GM19099 (cell line): Measurements from ENCODE around the gene PILRA.

ENCODE experiments used
- POLR2A ChIP-seq: IDR thresholded peaks from 3 replicates; pipeline ENCODE4 v1.6.1; 2011; ENCODE audit warnings: low read depth; ENCODE audit not compliant: insufficient read length; ENCODE audit errors: extremely low read depth

PILRA gene

DNA sequence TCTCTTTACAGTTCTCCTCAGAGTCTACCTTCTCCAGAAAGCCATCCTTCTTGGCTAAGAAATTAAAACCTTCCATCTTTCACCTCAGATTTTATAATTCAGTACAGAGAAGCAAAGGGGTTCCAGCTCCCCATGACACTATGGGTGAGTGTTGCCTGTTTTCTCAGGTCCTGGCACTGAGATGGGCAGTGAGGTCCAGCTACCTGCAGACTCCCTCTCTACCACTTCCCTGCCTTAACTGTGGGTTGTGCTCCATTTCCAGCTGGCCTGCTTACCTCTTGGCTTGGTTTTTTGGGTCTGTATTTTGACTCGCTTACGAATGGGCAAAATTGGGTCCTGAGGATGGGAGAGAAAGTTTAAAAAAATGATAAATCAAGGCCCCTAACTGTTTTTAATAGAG is 29.0 kb downstream of the PILRA start:
- TF ChIP-seq POLR2A, result no peak

- TF ChIP-seq POLR2A, result no peak
These were observed 33.5 kb downstream of the PILRA start for GRCh38 chr7:100406767-100407166.

GRCh38 chr7:100407285-100408180 is 34.2 kb downstream of the PILRA start:
- TF ChIP-seq POLR2A, result no peak

DNA sequence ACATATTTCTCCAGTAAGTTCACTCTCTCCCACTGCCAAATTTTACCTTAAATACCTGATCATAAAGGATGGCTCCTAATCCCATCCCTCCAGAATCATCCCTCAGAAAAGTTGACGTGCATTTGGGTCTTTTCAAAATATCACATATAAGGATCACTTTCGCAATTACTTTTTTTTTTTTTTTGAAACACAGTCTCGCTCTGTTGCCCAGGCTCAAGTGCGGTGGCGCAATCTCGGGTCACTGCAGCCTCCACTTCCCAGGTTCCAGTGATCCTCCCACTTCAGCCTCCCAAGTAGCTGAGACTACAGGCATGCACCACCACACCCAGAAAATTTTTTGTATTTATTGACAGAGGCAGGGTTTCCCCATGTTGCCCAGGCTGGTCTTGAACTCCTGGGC is 37.8 kb downstream of the PILRA start:
- TF ChIP-seq POLR2A, result no peak

DNA sequence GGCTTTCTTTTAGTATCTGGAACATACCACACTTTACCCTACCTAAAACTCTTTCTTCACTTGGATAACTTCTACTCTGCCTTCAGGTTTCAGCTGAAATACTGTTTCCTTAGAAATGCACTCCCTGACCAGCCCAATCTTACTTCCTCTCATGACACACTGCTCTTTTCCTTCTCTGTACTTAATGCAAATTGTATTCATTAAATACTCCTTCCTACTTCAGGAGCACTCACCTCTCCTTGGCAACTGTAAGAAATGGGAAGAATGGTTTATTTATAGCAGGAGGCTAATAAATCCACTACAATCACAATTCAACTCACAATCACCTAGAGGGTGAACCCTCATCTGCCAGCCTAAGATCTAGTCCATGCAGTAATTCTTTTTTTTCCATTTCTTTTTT is 40.1 kb downstream of the PILRA start:
- TF ChIP-seq POLR2A, result no peak

DNA sequence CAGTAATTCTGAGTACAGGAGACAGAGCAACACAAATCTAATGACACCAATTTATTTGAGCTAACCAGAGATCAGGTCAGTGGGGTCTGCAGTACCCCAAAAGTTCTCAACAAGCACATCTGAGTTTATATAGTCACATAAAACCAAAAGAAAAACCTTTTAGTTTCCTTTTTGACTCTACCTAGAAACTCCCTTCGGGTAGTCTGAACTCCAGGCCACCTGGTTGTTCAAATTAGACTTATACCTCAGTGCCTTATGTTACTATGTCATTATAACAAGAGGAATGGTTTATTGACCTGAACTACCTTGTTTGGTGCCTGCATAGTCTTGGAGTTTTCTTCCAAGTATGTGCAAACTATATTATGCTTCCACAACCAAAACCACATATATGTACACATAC is 40.6 kb downstream of the PILRA start:
- no peak for TF ChIP-seq POLR2A

- TF ChIP-seq POLR2A, result no peak
These were observed 42.2 kb downstream of the PILRA start for GRCh38 chr7:100415448-100415847.

- no peak for TF ChIP-seq POLR2A
These were observed 45.8 kb downstream of the PILRA start for GRCh38 chr7:100418930-100419659.

DNA sequence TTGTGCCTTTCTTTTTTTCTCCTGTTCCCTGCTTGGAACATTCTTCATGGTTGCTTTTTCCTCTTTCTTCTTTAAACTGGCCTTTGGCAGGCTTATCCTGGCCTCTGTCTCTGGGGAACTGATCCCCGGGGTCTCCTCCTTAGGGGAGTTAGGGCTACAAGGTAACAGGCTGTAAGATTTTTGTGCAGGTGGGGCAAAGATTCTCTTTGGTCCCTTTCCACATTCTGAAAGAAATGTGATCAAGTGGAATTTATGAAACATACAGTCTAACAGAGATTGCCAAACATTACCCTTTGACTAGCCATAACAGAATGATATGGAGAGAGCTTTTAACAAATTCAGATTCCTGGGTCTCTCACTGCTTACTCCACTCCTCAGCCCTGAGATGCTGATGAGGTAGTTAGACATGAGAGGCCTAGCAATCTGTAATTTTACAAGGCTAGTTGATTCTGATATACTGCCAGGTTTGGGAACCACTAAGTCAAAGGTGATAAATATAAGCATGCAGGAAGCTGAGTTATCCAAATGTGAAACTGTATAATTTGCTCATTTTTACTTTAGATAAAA is 46.5 kb downstream of the PILRA start:
- no peak for TF ChIP-seq POLR2A

DNA sequence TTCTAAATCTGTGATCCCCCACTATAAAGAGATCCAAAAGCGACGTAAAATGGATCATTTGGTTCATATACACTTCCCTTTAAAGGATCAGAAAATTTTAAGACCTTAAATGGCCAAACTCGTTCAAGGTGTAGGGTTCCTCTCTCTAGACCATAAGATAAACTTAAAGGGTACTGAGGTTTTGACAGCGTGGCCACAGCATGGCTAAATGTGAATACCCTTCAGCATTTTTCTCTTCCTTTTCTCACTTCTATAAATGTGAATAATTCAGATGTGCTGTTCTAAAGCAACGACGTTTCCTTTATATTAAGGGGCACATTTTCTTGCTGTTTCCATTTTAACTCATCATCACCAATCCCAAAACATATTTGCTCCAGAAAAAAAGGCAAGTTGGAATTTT is 50.0 kb downstream of the PILRA start:
- no peak for TF ChIP-seq POLR2A

GRCh38 chr7:100425347-100425746 is 52.1 kb downstream of the PILRA start:
- TF ChIP-seq POLR2A, result no peak

DNA sequence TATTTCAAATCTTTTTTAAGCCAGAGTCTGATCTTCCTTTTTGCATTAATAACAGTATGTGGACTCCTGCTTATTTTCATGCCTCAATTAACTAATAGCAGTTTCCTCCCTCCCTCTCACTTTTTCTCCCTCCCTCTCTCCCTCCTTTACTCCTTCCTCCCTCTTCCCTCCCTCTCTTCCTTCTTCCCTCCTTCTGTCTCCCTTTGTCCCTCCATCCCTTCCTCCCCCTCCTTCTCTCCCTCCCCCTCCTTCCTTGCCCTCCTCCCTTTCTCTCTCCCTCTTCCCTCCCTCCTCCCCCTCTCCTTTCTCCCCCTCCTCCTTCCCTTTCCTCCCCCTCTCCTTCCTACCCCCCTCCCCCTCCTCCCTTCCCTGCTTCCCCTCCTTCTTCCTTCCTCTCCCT is 53.2 kb downstream of the PILRA start:
- no peak for TF ChIP-seq POLR2A

DNA sequence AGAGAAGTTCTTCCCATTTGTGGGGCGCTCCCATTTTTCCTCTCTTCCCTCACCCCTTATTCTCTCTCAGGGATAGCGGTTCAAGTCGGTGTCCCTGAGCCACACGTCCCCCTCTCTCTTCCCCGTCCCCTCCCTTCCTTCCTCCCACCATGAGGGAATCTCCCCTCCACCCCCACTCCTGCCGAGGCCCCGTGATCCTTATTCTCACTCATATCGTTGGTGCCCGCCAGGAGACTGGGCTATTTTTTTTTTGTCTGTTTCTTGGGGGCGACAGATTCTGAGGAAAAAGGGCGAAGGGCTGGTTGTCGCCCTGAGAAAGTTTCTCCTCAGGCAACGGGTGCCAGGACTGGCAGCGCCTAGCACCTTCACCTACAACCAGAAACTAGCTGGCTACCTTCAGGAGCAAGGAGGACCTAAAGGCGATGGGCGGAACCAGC is 54.5 kb downstream of the PILRA start:
- TF ChIP-seq POLR2A, result no peak

DNA sequence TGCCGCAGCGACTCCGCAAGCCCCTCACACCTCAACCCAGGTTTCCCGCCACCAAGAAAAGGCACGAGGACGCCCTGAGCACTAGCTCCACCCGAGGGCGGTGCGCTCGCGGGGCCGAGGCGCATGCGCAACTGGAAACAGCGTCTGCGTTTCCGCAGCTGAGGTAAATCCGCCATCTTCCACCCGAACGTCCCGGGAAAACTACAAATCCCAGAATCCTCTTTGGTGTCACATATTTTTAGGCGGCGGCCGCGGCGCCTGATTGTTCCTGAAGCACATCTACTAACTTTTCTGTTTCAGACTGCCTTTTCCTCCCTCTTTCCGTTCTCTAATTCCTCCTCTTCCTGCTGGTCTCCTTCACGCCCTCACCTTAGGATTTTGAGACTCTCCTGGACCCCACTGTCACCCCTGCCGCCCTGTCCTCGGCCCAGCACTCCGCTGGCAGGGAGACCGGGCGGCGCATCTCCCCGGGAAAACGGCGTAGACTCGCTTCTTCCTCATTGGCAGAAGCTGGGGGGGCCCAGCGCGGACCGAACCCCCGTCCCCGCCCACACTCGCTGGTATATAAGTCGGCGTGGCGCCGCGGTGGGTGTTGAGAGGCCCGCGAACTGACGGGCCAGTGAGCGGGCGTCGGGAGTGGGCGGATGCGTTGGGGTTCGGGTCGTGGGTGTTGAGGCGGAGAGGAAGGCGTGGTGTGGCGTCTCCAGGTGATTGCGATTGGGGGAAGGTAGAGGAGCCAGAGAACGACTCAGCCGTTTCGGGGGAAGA is 55.1 kb downstream of the PILRA start, which contains the start of gene ZCWPW1:
TSS of gene ZCWPW1 (minus strand) at position 505 of the 768 bp plus-strand sequence. CDS start 8,054 bp downstream, outside the sequence.
- TF ChIP-seq POLR2A, result peak; percentile 100

DNA sequence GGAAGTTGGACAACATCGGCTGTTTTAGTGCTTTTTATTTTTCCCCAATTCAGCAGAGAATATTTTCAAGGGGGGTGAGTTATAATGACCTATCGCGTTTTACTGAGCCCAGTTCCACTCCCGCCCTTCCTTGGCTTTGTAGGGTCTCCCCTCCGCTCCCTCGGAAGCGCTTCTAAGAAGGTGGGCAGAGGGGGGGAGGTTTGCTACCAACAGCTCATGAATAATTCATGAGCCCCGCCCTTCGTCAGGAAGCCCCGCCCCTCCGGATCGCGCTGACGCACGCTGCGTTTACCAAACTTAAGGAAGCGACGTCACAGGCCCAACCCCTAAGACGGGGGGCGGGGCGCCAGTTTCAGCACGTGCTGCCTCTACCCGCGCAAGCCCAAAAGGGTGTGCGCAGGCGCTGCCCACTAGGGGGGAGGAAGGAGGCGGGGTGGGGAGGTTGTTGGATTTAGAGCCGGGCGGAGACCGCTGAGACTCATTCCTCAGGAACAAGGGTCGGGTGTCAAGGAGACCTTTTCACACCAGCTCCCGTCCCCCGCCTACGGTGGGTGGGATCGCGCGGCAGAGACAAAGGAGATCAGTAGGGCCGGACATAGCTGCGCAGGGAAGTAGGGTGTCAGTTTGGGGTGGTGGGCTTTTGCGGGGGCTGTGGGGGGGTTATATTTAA is 55.8 kb downstream of the PILRA start:
- peak; percentile 86 for TF ChIP-seq POLR2A
